Activated T-cell treated with anti-CD3 and anti-CD28 coated beads, Interleukin-2, amount 50 U/mL, for 1 hour (primary cell): ENCODE data around the gene GSK3B.

ENCODE experiments used
- DNase-seq: peaks from one replicate; pipeline ENCODE4 v3.0.0-alpha.2; 2020

The GSK3B gene

DNA sequence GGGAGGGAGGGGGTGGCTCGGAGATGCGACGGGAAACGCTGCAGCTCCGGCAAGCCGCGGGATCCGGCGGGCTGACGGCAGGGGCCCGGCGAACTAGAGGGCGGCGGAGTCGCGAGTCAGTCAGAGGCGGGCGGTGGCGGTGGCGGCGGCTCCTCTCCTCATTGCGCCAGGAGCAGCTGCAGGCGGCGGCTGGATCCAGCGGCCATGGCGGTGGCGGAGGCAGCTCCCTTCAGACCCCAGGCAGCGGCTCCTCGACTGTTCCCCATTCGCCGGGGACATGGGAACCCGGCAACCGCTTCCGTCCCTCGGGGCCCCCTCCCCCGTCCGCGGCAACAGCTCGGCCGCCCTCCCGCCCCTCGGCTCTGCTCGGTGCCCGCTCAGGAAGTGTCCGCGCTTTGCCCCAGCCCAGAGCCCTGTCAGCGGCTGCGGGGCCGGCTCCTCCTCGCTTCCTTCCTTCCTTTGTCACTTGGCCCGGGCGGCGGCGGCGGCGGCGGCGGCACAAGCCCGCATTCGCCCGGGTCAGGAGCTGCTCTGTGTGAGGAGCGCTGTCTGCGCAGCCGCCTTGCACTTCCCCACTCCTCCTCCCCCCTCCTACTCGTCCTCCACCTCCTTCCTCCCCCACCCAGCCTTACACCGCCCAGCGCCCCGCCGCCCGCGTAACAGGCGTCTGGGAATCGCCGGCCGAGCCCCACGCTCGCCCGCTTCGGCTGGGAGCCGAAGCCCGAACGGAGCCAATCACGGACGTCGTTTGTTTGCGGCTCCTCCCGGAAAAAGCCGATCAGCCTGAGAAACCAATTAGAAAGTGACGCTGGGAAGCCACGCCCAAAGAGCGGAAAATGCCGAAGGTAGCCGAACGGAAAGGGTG lies at the start of gene GSK3B:
TSS of gene GSK3B (minus strand) at position 537 of the 865 bp plus-strand sequence. CDS start 1,013 bp downstream, outside the sequence.
- peak; percentile 99 for DNase-seq

DNA sequence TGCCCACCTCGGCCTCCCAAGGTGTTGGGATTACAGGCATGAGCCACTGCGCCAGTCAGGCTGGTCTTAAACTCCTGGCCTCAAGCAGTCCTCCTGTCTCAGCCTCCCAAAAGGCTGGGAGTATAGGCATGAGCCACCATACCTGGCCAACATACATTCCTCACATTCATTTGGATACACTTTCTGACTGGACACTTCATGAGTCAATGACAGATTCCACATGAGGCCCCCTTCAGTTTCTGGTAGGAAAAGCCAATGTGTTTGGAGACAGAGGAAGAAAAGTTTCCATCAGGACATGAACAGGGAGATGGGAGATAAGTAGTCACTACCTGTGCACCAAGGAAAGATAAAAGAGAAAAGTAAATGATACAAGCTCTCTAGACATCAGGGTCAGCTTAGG lies 49.4 kb upstream of the GSK3B start:
- no peak for DNase-seq

DNA sequence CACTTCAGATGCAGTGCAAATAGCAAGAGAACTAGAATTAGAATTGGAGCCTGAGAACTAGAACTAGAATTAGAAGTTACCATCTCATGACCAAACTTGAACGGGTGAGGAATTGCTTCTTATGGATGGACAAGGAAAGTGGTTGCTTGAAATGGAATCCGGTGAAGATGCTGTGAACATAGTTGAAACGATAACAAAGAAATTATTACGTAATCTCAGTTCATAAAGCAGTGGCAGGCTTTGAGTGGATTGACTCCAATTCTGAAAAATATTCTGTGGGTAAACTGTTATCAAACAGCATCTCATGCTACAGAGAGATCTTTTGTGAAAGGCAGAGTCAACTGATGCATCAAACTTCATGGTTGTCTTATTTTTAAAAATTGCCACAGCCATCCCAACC lies 48.0 kb upstream of the GSK3B start:
- no peak for DNase-seq

DNA sequence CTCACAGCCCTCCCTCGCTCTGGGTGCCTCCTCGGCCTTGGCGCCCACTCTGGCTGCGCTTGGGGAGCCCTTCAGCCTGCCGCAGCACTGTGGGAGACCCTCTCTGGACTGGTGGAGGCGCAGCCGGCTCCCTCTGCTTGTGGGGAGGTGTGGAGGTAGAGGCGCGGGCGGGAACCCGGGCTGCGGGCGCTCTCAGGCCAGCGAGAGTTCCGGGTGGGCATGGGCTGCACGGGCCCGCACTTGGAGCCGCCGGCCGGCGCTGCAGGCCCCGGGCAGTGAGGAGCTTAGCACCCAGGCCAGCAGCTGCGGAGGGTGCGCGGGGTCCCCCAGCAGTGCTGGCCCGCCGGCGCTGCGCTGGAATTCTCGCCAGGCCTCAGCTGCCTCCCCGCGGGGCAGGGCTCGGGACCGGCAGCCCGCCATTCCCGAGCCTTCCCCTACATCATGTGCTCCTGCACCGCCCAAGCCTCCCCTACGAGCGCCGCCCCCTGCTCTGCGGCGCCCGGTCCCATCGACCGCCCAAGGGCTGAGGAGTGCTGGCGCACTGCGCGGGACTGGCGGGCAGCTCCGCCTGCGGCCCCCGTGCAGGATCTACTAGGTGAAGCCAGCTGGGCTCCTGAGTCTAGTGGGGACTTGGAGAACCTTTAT lies 46.0 kb upstream of the GSK3B start:
- no peak for DNase-seq

DNA sequence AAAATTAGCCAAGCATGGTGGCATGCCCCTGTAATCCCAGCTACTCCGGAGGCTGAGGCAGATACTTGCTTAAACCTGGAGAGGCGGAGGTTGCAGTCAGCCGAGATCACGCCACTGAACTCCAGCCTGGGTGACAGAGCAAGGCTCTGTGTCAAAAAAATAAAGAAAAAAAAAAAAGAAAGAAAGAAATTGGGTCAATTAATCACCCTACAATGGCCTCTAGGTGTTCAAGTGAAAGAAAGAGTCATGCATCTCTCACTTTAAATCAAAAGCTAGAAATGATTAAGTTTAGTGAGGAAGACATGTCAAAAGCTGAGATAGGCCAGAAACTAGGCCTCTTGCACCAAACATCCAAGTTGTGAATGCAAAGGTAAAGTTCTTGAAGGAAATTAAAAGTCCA lies 44.9 kb upstream of the GSK3B start:
- no peak for DNase-seq

- no peak for DNase-seq
These were observed 43.3 kb upstream of the GSK3B start for GRCh38 chr3:120137548-120137947.

DNA sequence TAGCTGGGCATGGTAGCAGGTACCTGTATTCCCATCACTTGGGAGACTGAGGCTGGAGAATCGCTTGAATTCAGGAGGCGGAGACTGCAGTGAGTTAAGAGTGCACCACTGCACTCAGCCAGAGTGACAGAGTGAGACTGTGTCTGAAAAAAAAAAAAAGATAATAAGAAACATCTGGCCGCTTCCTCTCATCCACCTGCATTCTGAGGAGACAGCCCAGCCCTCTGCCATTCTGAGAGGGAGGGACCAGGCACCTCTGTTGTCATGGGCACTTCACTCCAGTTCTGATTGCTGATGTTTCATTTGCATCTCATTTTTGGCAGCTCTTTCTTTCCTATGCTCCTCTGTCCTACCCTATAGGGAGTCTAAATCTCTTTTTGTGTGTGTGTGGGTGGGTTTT lies 36.4 kb upstream of the GSK3B start:
- DNase-seq, result no peak

DNA sequence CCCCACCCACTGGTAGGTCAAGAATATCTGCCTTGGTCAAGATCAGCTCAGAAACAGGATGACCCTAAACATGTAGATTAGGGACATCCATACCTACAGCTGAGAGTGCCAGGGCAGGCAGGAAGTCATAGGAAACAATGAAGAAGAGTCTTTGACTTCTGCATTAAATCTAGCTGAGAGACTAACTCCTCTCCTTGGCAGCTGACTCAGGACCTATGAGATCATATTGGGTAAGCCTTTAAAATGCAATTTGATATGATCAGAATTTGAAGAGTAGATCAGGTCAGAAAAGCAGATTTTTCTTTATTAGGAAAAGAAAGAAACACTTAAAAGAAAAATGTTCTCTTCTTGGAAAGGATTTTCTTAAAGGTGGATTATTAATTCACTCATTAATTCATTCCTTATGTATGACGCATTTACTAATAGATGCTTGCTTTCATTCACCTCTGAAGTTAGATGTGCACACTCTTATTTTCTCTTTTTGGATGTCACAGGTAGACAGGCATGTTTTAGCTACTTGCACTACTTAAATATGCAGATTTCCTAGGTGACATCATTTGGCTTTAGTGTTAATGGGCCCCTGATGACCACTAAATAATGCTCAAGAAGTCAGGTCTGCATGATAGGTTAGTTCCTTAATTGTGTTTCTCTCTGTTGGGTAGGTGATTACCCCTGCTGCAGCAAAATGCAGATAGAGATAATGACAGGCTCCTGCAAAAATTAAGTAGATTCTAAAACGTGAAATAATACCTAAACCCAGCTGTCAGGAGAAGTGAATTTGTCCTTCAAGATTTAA lies 35.7 kb upstream of the GSK3B start:
- no peak for DNase-seq

- DNase-seq, result no peak
These were observed 34.8 kb upstream of the GSK3B start for GRCh38 chr3:120129051-120129450.

DNA sequence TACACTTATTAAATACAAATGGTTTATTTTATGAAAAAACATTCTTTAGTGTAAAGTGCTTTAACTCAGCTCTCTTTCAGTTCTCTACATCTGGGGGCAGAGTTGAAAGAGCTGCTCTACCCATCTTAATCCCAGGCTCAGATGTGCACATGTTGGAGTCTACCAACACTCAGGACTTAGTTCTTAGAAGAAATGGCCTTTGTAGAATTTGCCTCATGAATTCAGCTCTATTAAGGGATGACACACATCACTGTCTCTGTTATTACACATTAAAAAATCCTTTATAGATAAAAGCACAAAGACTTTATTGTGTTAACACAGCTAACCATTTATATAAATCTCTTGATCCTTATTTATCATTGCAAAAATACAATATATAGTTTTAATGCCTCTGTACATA lies 31.7 kb upstream of the GSK3B start:
- DNase-seq, result no peak

DNA sequence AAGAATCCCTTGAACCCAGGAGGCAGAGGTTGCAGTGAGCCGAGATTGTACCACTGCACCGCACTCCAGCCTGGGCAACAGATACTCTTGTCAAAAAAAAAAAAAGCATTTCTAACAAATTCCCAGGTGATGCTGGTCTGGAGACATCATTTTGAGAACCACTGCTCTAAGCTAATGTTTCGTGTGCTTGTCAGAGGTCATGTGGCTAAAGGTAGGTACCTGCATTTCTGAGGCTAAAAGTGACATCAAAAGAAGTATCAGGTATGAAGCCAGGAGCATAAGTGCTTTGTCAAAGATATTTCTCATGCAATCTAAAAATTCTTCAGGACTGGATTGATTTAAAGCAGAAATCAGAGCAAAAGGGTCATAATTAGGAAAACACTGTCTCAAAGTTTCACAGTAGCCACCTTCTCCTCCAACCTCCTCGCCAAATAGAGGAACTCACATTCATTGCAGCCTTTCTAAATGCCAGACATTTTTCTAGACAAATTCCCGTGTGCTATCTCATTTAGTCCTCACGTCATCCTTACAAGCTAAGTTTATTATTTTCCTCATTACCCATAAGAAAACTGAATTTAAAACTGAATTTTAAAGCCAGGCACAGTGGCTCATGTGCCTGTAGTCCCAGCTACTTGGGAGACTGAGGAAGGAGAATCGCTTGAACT lies 25.7 kb upstream of the GSK3B start:
- DNase-seq, result no peak

- DNase-seq, result no peak
These were observed 20.7 kb upstream of the GSK3B start for GRCh38 chr3:120114981-120115380.

DNA sequence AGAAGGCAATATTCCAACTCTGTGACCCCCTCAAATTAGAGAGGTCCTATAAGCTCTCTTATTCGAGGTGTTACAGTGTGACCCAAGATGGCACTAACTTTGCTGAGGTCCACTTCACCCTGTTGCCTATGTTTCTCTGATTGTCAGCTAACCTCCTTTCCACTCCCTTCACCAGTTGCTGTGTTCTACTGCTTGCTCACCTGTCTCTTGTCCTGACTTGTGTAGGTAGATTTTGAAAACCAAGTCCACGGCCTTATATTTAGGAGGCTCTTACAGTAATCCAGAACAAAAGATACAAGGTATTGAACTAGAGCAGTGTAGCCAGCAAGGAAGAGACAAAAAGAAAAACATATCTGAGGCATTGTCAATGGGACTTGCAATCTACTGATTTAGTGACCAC lies 20.1 kb upstream of the GSK3B start:
- DNase-seq, result no peak

DNA sequence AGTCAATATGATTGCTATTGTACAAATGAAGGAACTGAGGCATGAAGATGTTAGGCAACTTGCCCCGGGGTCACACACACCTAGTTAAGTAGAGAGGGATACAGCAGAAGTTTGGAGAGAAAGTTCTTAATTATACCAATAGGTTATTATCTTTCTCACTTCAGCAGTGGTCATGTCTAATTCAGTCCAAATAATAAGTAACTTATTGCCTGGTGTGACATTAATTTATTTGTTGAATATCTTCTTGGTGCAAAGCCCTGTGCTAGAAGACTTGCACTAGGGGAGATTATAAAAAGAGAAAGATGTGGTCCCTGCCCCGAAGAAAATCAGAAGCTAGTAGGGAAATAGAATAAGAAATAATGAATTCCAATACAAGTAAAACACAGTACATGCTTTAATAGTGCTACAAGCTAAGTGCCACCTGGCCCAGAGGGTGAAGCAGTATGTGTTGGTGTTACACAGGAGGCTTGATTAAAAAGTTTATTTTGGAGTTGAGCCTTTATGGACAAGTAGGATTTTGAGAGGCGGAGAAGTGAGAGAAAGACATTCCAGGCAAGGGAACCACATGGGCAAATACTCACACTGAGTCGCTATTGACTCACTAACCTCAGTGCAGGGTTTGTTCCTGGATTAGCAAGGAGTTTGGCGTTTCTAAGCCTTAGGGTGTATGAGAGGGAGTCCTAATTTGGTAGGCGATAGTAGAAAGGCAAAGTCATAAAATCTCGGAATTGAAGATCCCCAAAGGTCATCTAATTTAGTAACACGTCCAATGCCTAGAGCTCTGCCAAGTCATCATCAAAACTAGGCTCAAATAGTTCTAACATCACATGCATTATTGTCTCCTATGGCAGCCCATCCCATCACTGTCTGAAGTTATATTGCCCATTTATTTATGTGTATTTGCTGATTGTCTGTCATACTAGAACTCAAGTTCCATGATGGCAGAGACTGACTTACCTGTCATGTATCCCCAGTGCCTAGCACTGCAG lies 19.2 kb upstream of the GSK3B start:
- DNase-seq, result no peak

- no peak for DNase-seq
These were observed 17.7 kb upstream of the GSK3B start for GRCh38 chr3:120111898-120112297.

GRCh38 chr3:120103276-120103675 lies 9.0 kb upstream of the GSK3B start:
- DNase-seq, result no peak

DNA sequence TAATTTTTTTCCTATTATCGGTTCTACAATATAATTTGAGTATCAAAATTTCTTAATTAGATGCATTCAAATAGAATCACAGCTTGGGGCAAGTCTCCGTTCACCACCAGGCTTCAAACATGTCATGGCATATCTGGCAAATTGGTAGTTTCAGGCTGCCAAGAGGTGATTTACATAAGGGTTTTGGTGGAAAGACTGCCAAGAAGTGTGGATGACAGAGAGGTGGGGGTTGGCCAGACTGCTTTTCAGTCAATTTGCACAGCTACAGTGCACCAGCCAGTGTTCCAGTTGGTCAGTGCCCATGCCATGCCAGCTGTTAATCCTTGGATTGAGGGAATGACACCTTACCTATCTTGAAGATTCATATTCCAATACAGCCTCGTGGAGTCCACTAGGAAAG lies 8.4 kb upstream of the GSK3B start:
- DNase-seq, result no peak

DNA sequence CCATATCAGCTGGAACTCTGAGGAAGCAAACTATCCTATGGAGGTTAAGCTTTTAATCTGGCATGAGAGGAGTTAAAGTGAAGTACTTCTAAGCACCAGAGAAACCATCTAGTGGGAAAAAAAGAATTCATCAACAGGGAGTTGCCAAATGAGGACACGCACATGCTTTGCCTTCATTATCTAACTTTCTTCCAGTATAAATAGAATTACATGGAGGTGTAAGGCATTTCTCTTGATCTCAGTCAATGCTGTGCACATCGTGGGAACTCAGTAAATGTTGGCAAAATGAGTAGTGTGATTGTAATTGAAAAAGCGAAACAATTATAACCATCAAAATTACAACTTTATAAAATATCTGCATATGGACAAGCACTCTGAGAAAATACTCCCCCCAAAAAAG lies 8.0 kb upstream of the GSK3B start:
- no peak for DNase-seq

DNA sequence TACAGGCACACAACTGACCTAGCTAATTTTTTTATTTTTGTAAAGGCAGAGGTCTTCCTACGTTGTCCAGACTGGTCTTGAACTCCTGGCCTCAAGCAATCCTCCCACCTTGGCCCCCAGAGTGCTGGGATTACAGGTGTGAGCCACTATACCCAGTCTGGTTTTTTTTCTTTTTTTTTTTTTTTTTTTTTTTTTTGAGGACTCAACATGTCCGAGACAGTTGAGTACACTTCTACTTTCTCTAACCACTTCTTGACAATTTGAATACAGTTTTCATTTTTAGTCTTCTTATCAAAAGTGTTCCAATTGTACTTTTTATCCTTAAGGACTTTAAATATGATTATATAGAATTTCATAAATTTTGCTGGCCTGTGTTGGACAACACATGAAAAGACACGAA lies 7.4 kb upstream of the GSK3B start:
- DNase-seq, result no peak

DNA sequence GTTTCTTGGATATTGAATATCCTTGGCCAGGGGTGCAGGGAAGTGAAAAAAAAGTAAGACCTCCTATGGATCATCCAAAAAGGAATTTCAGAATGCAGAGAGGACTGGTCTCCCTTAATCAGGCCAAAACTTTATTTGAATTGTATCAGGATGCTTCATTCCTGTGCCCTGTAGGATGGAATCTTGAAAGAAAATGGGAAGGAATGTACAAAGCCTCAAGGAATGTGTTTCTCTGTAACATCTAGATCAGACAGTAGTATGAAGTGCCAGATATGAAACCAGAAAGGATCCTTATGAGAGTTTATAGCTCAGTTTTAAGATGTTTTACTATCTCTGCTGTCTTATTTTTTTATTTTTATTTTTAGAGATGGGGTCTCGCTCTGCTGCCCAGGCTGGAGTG lies 6.5 kb upstream of the GSK3B start:
- no peak for DNase-seq

DNA sequence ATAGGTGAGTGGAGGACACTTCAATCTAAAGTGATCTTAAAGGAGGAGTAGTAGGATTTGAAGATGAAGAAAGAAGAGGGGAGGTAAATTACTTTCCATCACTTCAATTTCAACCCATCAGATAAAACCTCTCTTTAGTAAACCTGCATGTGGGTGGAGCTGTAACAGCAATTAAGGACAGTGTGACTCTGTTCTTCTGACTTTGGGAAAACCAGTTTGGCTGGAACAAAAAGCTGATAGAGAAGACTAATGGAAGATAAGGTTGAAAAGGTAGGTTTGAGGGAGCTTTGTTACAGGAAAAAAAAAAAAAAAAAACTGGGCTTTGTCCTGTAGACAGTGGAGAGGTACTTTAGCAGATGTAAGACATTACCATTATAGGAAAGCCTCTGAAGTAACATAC lies 4.5 kb upstream of the GSK3B start:
- DNase-seq, result no peak

DNA sequence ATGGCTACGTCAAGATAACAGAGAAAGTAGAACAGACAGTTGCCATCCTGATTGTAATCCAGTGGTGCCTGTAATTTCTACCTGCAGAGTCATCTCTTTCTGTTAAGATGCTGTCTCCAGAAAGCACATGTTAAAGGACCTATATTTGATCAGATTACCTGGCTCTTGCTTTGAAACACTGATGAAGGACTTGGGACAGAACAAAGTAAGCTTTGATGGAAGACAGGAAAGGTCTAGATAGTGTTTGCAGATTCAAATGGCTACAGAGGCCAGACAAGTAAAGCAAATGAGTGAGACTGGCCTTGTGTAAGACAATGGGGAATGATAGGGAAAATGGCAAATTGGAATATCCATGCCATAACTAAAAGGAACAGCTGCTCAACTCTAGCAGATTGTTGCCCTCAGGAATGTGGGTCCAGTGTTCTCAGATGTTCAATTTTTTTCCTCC lies 1.8 kb upstream of the GSK3B start:
- no peak for DNase-seq
